Measurements from ENCODE around the gene KRT82. TPM values are rescaled to one million over a fixed set of nuclear protein-coding genes. Genes with fewer than 3 reads are reported as not detected.

The KRT82 gene
- total RNA-seq, 1 donor from 2014 or later = not detected

- no peak overlapping the region for H3K27ac ChIP-seq
- no peaks in the 10 kb centered on the region for H3K36me3 ChIP-seq
- H3K4me1 ChIP-seq = no peaks in the 10 kb centered on the region
- TF ChIP-seq POLR2AphosphoS5 (IDR thresholded peaks at IDR 0.05; ENCODE audit: insufficient read depth in 1 of 2, low read depth in 1 of 2) = no peak
- TF ChIP-seq CTCF (IDR thresholded peaks at IDR 0.05) = no peak
- no peak for TF ChIP-seq POLR2A (IDR thresholded peaks at IDR 0.05)
- H3K27me3 ChIP-seq = no peaks in the 10 kb centered on the region
- DNase-seq (ENCODE audit: extremely low spot score in 2 of 2) = no peak
- no peaks in the 10 kb centered on the region for H3K9me3 ChIP-seq
- no peak overlapping the region for H3K4me3 ChIP-seq
- intact Hi-C loops (cut with DNase I) = loop anchor here (10.0 kb wide), 1 partner anchor 497 kb away; no protein-coding TSS in a partner anchor
Measured at GRCh38 chr12:52378091-52378490, 28.0 kb downstream of the KRT82 start.

- no peak for DNase-seq (ENCODE audit: extremely low spot score in 2 of 2)
Measured at GRCh38 chr12:52377266-52377665, 28.9 kb downstream of the KRT82 start.

GRCh38 chr12:52372216-52373154 is 33.6 kb downstream of the KRT82 start:
- Histone ChIP-seq H3K4me1 (peaks cover 25% of the 10 kb centered on the region), H3K36me3 (no peaks in the 10 kb centered on the region), H3K9me3 (no peaks in the 10 kb centered on the region), H3K4me3 (no peak overlapping the region), H3K27me3 (no peaks in the 10 kb centered on the region), H3K27ac (peak overlapping the region; percentile 82)
- TF ChIP-seq CTCF (IDR thresholded peaks at IDR 0.05) = peak; percentile 53 to 77 (median 75)
- peak in 1 of 2 donors; percentile 71 for TF ChIP-seq POLR2AphosphoS5 (IDR thresholded peaks at IDR 0.05; ENCODE audit: insufficient read depth in 1 of 2, low read depth in 1 of 2)
- TF ChIP-seq POLR2A (IDR thresholded peaks at IDR 0.05) = no peak
- no peak for DNase-seq (ENCODE audit: extremely low spot score in 2 of 2)
- intact Hi-C loops (cut with DNase I) = loop anchor here (10.0 kb wide), 1 partner anchor 502 kb away; no protein-coding TSS in a partner anchor

More at GRCh38 chr12:52377266-52377665, 28.9 kb downstream of the KRT82 start:
- H3K36me3 ChIP-seq = no peaks in the 10 kb centered on the region
- H3K4me3 ChIP-seq = no peak overlapping the region
- no peak overlapping the region for H3K27ac ChIP-seq
- no peaks in the 10 kb centered on the region for H3K27me3 ChIP-seq
- TF ChIP-seq POLR2AphosphoS5 (IDR thresholded peaks at IDR 0.05; ENCODE audit: insufficient read depth in 1 of 2, low read depth in 1 of 2) = no peak
- TF ChIP-seq POLR2A (IDR thresholded peaks at IDR 0.05) = no peak
- TF ChIP-seq CTCF (IDR thresholded peaks at IDR 0.05) = no peak
- peaks cover 8% of the 10 kb centered on the region for H3K4me1 ChIP-seq
- intact Hi-C loops (cut with DNase I) = loop anchor here (10.0 kb wide), 1 partner anchor 498 kb away; no protein-coding TSS in a partner anchor
- no peaks in the 10 kb centered on the region for H3K9me3 ChIP-seq

GRCh38 chr12:52371716-52372115 is 34.4 kb downstream of the KRT82 start:
- H3K27me3 ChIP-seq = no peaks in the 10 kb centered on the region
- H3K4me3 ChIP-seq = no peak overlapping the region
- no peak for TF ChIP-seq CTCF (IDR thresholded peaks at IDR 0.05)
- no peak for TF ChIP-seq POLR2AphosphoS5 (IDR thresholded peaks at IDR 0.05; ENCODE audit: insufficient read depth in 1 of 2, low read depth in 1 of 2)
- TF ChIP-seq POLR2A (IDR thresholded peaks at IDR 0.05) = no peak
- peaks cover 25% of the 10 kb centered on the region for H3K4me1 ChIP-seq
- DNase-seq (ENCODE audit: extremely low spot score in 2 of 2) = no peak
- H3K36me3 ChIP-seq = no peaks in the 10 kb centered on the region
- H3K27ac ChIP-seq = peak overlapping the region; percentile 82
- intact Hi-C loops (cut with DNase I) = loop anchor here (10.0 kb wide), 1 partner anchor 503 kb away; no protein-coding TSS in a partner anchor
- H3K9me3 ChIP-seq = no peaks in the 10 kb centered on the region

Data from vagina (tissue), 2 donors.